Chondrocyte (in vitro differentiated cells): Measurements from ENCODE around the gene TRIM17. TPM values are rescaled to one million over a fixed set of nuclear protein-coding genes. Genes with fewer than 3 reads are reported as not detected.
"Not testable (repeated sequence)": the region's sequence is repeated elsewhere in the genome, so short reads cannot be mapped to it uniquely, and the experiment has no call there.

Experiments used
- DNase-seq: peaks from one replicate; pipeline ENCODE4 v3.0.0; 2021; ENCODE audit warnings: mixed read lengths, low spot score
- H3K27ac Mint-ChIP-seq: one replicate; pipeline ENCODE4 v1.8.0; 2021; ENCODE audit warnings: mild to moderate bottlenecking, moderate library complexity, mixed read lengths; ENCODE audit not compliant: unreplicated experiment
- H3K27me3 Mint-ChIP-seq: 2 replicates; pipeline ENCODE4 v1.8.0; 2021; ENCODE audit warnings: low read depth, mixed read lengths
- H3K36me3 Mint-ChIP-seq: 2 replicates; pipeline ENCODE4 v1.8.0; 2021; ENCODE audit warnings: low read depth, mixed read lengths
- H3K4me1 Mint-ChIP-seq: 2 replicates; pipeline ENCODE4 v1.8.0; 2021; ENCODE audit warnings: low read depth, mild to moderate bottlenecking, mixed read lengths
- H3K4me3 Mint-ChIP-seq: one replicate; pipeline ENCODE4 v1.8.0; 2021; ENCODE audit warnings: mild to moderate bottlenecking, moderate library complexity, mixed read lengths; ENCODE audit not compliant: unreplicated experiment
- H3K9me3 Mint-ChIP-seq: 2 replicates; pipeline ENCODE4 v1.8.0; 2021; ENCODE audit warnings: low read depth, mixed read lengths
- CTCF ChIP-seq: fragments of 200-600 bp; sonication (generic); IDR thresholded peaks from 2 replicates; pipeline ENCODE4 v1.5.0; 2021; ENCODE audit warnings: antibody characterized with exemption, mild to moderate bottlenecking, moderate library complexity
- total RNA-seq: library from RNA; stranded (reverse); gene quantifications from 3 replicates; pipeline ENCODE4 v1.2.1, GENCODE V29; 2021

The TRIM17 gene
- total RNA-seq, 1 donor from 2014 or later = 0.35 TPM

DNA sequence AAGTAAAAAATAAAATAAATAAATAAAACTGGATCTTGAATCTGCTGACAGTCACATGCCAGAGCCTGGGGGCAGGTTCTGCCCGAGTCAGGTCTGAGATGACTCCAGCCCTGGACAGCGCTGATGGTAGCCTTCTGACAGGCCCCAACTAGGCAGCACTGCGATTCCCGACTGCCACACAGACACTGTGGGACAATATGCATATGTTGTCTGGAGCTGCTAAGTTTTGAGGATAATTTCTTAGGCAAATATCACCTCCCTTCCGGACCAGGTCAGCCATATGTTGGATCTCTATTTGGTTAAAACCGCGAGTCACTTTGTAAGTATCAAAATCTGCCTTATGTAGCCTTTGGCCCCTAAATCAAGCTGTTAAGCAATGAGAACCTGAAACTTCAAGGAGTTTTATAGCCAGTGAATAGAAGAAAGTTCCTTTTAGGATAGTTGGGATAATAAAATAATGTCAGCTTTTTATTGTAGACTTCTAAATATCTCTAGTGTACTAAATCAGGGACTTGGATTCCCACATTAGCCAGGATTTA is 20.8 kb upstream of the TRIM17 start:
- peaks cover 26% of the 10 kb centered on the region for H3K27me3 Mint-ChIP-seq

DNA sequence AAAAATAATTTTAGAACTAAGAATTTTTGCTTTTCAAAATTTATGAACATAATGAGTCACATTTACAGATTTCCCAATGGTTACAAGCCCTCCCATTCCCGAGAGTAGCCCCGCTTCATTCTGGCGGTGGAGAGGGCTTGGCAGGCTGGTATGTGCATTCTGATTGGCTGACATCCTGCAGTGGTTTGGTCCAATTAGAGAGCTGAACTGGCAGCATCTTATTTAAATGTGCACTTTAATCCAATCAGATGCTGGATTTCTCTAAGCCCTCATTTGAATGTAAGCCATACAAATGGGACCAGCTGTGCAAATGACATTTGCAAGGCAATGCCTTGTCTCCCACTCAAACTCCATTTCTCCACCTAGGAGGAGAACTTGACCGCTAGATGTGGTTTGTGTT is 18.0 kb upstream of the TRIM17 start:
- H3K4me1 Mint-ChIP-seq = no peaks in the 10 kb centered on the region
- peaks cover 7% of the 10 kb centered on the region for H3K27me3 Mint-ChIP-seq
- no peaks in the 10 kb centered on the region for H3K36me3 Mint-ChIP-seq
- no peak for DNase-seq
- no peak overlapping the region for H3K4me3 Mint-ChIP-seq
- H3K27ac Mint-ChIP-seq = no peak overlapping the region
- TF ChIP-seq CTCF = no peak
- H3K9me3 Mint-ChIP-seq = no peaks in the 10 kb centered on the region

More for the DNA sequence above, 20.8 kb upstream of the TRIM17 start:
- TF ChIP-seq CTCF = no peak
- Mint-ChIP-seq H3K27ac (no peak overlapping the region), H3K4me1 (no peaks in the 10 kb centered on the region), H3K9me3 (no peaks in the 10 kb centered on the region), H3K4me3 (no peak overlapping the region), H3K36me3 (no peaks in the 10 kb centered on the region)
- no peak for DNase-seq

DNA sequence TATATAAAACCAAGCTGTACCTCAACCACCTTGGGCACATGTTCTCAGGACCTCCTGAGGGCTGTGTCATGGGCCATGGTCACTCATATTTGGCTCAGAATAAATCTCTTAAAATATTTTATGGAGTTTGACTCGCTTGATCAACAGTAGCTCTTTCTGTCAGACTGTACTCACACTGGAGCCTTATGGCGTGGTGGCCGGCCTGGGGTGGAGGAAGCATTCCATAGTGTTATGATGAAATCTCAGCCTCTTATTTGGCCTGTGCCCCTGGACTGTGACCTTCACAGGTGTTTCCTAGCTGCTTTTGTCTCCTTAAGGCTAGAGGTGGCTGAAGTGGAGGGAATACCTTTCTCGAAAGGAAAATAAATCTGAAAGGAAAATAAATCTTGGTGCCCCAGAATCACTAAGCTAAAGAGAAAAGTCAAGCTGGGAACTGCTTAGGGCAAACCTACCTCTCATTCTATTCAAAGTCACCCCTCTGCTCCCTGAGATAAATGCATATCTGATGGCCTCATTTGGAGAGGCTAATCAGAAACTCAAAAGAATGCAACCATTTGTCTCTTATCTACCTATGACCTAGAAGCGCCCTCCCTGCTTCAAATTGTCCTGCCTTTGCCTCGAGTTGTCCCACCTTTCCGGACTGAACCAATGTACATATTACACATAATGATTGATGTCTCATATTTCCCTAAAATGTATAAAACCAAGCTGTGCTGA is 16.8 kb upstream of the TRIM17 start:
- not testable (repeated sequence) for H3K36me3 Mint-ChIP-seq, H3K27me3 Mint-ChIP-seq, DNase-seq, H3K27ac Mint-ChIP-seq, H3K4me3 Mint-ChIP-seq, H3K9me3 Mint-ChIP-seq, H3K4me1 Mint-ChIP-seq

- Mint-ChIP-seq H3K9me3 (no peaks in the 10 kb centered on the region), H3K27ac (no peak overlapping the region), H3K4me1 (no peaks in the 10 kb centered on the region), H3K27me3 (peaks cover 6% of the 10 kb centered on the region), H3K36me3 (peaks cover 2% of the 10 kb centered on the region), H3K4me3 (no peak overlapping the region)
- DNase-seq = no peak
- no peak for TF ChIP-seq CTCF
Measured at GRCh38 chr1:228430243-228430642, 13.6 kb upstream of the TRIM17 start.

- DNase-seq = no peak
- H3K27me3 Mint-ChIP-seq = peaks cover 6% of the 10 kb centered on the region
- H3K27ac Mint-ChIP-seq = no peak overlapping the region
- no peaks in the 10 kb centered on the region for H3K4me1 Mint-ChIP-seq
- peaks cover 2% of the 10 kb centered on the region for H3K36me3 Mint-ChIP-seq
- no peaks in the 10 kb centered on the region for H3K9me3 Mint-ChIP-seq
- TF ChIP-seq CTCF = no peak
- no peak overlapping the region for H3K4me3 Mint-ChIP-seq
Measured at GRCh38 chr1:228429698-228430097, 13.0 kb upstream of the TRIM17 start.

- no peaks in the 10 kb centered on the region for H3K9me3 Mint-ChIP-seq
- no peak for DNase-seq
- no peaks in the 10 kb centered on the region for H3K4me1 Mint-ChIP-seq
- peaks cover 6% of the 10 kb centered on the region for H3K27me3 Mint-ChIP-seq
- no peak overlapping the region for H3K4me3 Mint-ChIP-seq
- H3K36me3 Mint-ChIP-seq = peaks cover 2% of the 10 kb centered on the region
- H3K27ac Mint-ChIP-seq = no peak overlapping the region
- TF ChIP-seq CTCF = no peak
Measured at GRCh38 chr1:228429007-228429406, 12.3 kb upstream of the TRIM17 start.
